GM21786 (cell line): Measurements from ENCODE around the gene MRPL40.

ENCODE experiments used
- ATAC-seq: cut with Tn5 transposase; IDR thresholded peaks from one replicate; pipeline ENCODE4 v1.9.1; 2021; ENCODE audit not compliant: unreplicated experiment

The MRPL40 gene

GRCh38 chr22:19432133-19432851, at the start of gene MRPL40:
Gene MRPL40 (plus strand): TSS chr22:19432545. CDS start chr22:19432555, 10 bp downstream.
- ATAC-seq: peak; percentile 71

DNA sequence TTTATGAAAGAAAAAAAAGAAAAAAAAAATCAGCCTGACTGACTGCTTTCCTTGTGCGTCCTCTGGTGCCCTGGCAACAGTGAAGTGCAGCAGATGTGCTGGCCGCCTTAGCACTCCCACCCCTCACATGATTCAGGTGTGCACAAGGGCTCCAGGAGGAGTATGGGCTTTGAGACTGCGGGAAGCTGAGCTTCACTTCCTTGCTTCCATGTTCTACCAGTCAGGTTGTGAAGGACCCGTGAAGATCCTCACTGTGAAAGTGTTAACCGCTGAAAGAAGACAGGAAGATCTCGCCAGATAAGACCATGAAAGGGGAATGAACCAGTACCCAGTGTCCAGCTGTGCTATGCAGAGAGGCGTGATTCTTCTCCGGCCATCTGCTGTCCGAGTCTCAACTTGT, 49.1 kb upstream of the MRPL40 start:
- no peak for ATAC-seq

DNA sequence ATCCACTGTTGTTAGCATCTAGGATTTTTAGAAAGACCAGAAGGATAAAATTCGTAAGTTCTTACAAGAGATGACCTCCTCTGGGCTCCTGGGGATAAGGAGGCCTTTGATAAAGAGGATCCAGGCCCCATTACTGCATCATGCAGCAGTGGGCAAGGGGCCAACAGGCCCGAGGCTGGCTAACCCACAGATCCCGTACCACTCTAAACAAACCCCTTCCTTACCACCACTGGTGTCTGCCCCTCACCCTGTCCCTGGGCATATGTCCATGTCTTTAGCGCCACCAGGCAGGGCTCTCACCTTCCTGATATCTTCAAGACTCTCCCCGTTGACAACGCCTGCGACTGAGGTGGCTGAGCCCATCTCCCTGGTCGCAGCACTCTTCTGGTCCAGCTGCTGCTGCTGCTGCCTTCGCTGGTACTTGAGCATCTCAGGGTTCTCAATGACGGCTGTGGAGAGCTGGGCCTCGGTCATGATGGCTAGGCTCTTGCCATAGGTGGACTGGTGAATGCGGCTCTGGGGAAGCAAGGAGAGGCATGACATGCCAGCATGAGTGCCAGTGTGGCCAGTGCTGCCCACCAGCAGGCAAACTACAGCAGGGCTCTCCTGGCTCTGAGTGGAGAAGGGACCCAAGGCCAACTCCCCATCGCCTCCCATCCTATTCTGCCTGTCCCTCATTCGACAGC, 47.0 kb upstream of the MRPL40 start:
- ATAC-seq: no peak

- no peak for ATAC-seq
These were observed 46.1 kb upstream of the MRPL40 start for GRCh38 chr22:19386248-19386647.

DNA sequence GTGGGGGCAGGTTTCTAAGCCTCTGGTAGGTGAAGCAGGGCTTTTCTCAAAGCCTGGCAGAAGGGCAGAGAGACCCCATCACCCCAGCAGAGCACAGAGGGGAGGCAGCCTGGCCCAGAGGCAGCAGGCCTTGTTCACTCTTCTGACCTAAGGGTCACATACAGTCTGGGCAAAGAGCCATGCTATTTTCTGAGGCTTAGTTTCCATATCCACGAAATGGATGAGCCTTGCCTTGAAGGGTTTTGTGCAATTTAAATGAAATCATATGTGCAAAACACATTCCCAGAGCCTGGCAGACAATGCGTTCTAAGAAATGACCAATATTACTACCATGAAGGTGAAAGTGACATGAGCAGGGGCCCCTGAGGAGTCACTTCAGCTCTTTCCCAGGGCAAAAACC, 45.3 kb upstream of the MRPL40 start:
- ATAC-seq: no peak

- no peak for ATAC-seq
These were observed 44.8 kb upstream of the MRPL40 start for GRCh38 chr22:19387575-19387974.

DNA sequence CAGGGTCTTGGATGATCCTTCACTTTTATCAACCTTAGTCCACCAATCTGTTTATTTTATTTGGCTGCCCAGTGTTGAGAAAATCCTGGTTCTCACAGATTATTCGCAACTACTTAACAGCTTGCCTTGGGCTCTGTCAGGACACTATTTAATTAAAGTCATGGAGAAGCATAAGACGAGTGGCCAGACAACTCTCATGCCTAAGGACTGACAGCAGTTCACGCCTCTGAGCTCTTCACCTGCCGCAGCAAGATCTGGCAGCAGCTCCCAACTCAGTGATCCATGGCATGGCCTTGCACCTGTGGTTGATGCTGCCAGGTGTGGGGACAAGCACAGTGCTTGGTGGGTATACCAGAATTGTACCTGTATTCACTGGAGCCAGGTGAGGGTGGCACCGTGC, 38.6 kb upstream of the MRPL40 start:
- ATAC-seq: no peak

DNA sequence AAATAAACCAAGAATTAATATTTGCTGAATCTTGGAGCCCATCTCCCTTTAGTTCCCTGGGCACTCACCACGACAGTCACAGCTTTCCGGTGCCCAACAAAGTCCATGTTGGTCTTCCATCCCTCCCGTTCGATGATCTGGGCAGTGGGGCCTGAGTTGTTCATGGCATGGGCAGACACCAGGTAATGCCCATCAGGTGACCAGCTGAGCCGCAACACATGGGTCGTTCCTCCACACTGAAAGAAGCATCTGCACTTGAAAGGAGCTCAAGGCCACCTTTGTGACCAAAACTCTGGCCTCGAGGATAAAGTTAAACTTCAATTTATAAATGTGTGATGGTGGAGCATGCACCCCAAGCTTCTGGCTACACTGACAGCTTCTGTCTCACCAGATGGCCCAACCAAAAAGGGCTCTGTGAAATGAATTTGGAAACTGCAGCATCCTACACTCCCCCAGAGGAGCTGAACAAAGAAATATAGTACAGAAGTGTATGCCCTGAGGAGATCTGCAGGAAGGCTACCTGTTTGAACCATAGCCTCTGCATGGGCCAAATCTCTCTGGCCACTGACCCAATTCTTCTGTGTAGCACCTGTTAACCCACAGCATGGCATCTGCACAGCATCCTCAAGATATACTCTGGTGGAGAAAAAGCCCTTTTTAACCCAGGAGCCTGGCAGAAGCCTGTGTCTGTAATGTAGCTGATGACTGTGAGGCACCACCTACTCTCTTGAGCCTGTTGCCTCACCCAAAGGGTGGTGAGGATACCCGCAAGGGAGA, 37.9 kb upstream of the MRPL40 start:
- no peak for ATAC-seq

DNA sequence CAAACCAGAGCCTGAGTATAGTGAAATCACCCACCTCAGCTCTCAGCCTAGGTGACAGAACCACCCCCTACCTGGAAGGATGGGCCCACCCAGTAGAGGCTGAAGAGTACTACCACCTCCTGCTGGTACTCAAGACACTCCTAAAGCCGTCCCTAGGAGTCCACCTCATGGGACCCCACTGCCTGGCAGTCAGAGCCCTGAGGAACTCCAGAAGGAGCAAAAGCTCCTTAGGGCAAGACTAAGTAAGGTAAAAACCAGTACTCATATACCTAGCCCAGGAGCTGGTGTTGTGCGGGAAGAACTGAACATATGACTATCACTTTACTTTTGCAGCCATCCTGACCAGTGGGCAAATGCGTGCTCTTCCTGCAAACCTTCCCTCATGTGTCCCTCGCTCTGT, 37.1 kb upstream of the MRPL40 start:
- ATAC-seq: no peak

GRCh38 chr22:19396561-19396933, 35.8 kb upstream of the MRPL40 start:
- ATAC-seq: no peak

GRCh38 chr22:19396934-19397733, 35.2 kb upstream of the MRPL40 start:
- no peak for ATAC-seq

DNA sequence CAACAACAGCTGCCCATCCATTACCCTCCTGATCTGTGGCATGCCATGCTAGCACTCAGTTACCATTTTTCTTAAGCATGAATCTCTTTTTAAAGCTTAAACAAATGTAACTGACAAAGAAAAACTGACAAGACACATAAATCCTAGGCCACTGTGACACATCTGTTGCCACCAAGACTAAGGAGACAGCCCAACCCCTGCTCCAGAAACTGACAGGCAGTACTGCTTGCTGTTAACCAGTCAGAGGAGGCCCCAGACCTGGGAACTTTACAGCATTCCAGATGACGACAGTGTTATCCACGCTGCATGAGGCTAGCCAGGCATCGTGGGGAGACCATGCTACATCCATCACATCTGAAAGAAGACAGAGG, 34.6 kb upstream of the MRPL40 start:
- ATAC-seq: no peak

GRCh38 chr22:19398206-19398605, 34.1 kb upstream of the MRPL40 start:
- no peak for ATAC-seq

DNA sequence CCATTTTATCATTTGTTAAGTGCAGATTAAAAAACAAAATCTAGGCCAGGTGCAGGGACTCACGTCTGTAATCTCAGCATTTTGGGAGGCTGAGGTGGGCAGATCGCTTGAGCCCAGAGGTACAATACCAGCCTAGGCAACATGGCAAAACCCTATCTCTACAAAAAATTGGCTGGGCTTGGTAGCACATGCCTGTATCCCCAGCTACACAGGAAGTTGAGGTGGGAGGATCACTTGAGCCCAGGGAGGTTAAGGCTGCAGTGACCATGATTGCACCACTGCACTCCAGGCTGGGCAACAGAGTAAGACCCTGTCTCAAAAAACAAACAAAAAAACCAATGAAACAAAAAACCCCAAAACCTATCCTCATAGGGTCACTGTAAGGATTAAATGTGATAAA, 33.7 kb upstream of the MRPL40 start:
- no peak for ATAC-seq

DNA sequence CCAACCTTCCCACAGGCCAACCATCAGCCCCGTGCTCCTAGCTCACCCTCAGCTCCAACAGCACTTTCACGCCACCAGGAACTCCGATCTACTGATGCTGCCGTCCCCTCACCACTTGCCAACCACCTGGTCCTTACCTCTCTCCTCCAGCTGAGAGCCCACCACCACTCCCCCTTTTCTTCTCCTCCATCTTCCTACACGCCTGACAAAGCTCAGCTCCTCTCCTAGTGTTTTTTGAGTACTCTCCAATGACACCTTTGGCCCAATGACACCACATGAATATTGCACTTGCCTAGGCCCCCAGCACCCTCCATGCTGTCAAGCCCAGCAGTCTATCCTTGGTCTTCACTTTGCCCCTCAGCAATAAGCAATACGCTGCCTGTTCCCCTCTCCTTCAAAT, 31.5 kb upstream of the MRPL40 start:
- no peak for ATAC-seq

- no peak for ATAC-seq
These were observed 30.9 kb upstream of the MRPL40 start for GRCh38 chr22:19401483-19401882.

GRCh38 chr22:19402642-19403191, 29.6 kb upstream of the MRPL40 start:
- no peak for ATAC-seq

DNA sequence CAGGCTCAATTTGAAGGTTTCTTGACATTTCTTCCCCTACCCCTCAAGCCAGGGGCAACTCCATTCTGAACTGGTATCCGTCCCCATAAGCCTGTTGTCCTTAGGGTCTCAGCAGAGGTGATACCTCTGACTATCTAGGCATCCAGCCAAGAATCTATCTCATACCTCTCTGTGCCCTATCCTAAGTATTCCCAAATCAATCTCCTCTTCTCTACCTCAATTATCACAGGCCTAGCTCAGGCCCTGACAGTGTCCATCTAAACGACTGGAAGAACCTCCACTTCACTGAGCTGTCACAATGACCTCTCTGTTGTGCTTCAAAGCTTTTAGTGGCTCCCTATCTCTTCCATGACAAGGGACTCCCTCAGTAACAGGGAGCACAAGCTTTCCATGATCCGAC, 27.7 kb upstream of the MRPL40 start:
- ATAC-seq: no peak

DNA sequence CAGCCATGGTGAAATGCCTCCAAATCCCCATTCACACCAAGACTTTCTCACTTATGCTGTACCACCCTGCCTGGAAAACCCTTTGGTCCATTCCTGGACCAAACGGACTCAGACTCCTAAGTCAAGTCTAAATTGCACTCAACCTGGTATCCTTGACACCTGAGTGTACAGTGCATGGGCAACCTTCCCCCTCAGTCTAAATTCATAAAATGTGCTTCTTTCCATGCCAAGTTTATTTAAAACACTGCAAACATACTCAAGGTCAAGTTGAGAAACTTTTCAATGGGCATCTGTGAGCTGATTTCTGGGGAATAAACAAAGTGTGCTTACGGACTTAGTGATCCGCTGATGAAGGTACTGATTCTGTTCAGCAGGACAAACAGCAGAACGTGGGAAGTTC, 27.2 kb upstream of the MRPL40 start:
- no peak for ATAC-seq

- ATAC-seq: no peak
These were observed 26.7 kb upstream of the MRPL40 start for GRCh38 chr22:19405652-19406051.

DNA sequence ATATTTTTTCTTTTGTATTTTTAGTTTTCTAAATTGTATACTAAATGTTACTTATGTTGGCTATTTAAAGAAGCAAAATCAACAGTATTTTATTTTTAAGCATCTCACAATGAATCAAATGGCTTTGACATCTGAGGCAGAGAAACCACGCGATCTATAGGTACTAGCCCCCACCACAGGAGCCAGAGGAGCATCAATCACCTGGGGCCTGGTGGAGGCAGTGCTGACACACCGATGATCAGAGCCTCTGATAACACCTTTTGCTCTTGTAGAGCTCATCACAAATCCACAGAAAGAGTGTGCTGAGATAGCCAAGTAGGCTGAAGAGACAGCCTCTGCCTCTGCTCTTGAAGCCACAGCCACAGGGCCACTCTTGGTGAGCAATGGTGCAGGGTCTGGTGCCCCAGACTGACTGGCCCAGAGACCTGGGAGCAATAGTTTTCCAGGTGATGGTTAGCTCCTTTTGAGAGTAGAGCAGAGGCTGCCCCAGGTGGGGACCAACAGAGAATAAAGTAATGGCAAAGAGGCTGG, 26.0 kb upstream of the MRPL40 start:
- ATAC-seq: no peak
